Neuronal stem cell (in vitro differentiated cells): ENCODE measurements around the gene C4orf36.

Source experiments
- DNase-seq: peaks from one replicate; pipeline ENCODE4 v3.0.0-alpha.2; 2013; ENCODE audit warnings: low spot score
- H2AFZ ChIP-seq: one replicate; pipeline ENCODE4 v1.6.1; 2013; ENCODE audit warnings: mild to moderate bottlenecking, low read length, inconsistent platforms
- H2AK5ac ChIP-seq: 2 replicates; pipeline ENCODE4 v1.6.1; 2013; ENCODE audit warnings: low read depth, mild to moderate bottlenecking, inconsistent platforms, low read length, moderate library complexity, mixed read lengths
- H2BK120ac ChIP-seq: 2 replicates; pipeline ENCODE4 v1.6.1; 2013; ENCODE audit warnings: low read depth, mild to moderate bottlenecking, inconsistent platforms, low read length, moderate library complexity, mixed read lengths
- H2BK12ac ChIP-seq: one replicate; pipeline ENCODE4 v1.6.1; 2013; ENCODE audit warnings: low read length, inconsistent platforms
- H2BK15ac ChIP-seq: 2 replicates; pipeline ENCODE4 v1.6.1; 2013; ENCODE audit warnings: mild to moderate bottlenecking, low read length, inconsistent platforms, mixed read lengths
- H2BK5ac ChIP-seq: one replicate; pipeline ENCODE4 v1.6.1; 2013; ENCODE audit warnings: inconsistent platforms, mild to moderate bottlenecking, low read length, moderate library complexity
- H3K14ac ChIP-seq: one replicate; pipeline ENCODE4 v1.6.1; 2013; ENCODE audit warnings: low read length, inconsistent platforms
- H3K18ac ChIP-seq: 2 replicates; pipeline ENCODE4 v1.6.1; 2013; ENCODE audit warnings: low read length, inconsistent platforms
- H3K23ac ChIP-seq: 2 replicates; pipeline ENCODE4 v1.6.1; 2013; ENCODE audit warnings: low read depth, mild to moderate bottlenecking, mixed read lengths, low read length, inconsistent platforms; ENCODE audit not compliant: poor library complexity
- H3K27ac ChIP-seq: replicated peaks from 3 replicates; pipeline ENCODE4 v1.5.1; 2013; ENCODE audit warnings: low read length, inconsistent platforms
- H3K27me3 ChIP-seq, 3 experiments: 2 replicates each; pipeline ENCODE4 v1.6.1; 2013; ENCODE audit warnings: low read length in 3 of 3, mild to moderate bottlenecking in 2 of 3, inconsistent platforms in 1 of 3, low read depth in 1 of 3, mixed read lengths in 1 of 3, moderate library complexity in 1 of 3; ENCODE audit not compliant: control insufficient read depth in 3 of 3, insufficient read depth in 3 of 3
- H3K36me3 ChIP-seq, 2 donors: replicated peaks in 1 of 2; 2 replicates each; pipeline ENCODE4 v1.6.1; 2013; ENCODE audit warnings: low read length in 2 of 2; ENCODE audit not compliant: control insufficient read depth in 2 of 2, insufficient read depth in 2 of 2
- H3K4ac ChIP-seq: 2 replicates; pipeline ENCODE4 v1.6.1; 2013; ENCODE audit warnings: inconsistent platforms, mild to moderate bottlenecking, low read length, moderate library complexity
- H3K4me1 ChIP-seq, 2 donors: 1 replicate in 1 of 2; 2 replicates in 1 of 2; pipeline ENCODE4 v1.6.1; 2013; ENCODE audit warnings: low read length in 2 of 2, low read depth in 1 of 2; ENCODE audit not compliant: control insufficient read depth in 2 of 2, insufficient read depth in 1 of 2
- H3K4me2 ChIP-seq: one replicate; pipeline ENCODE4 v1.6.1; 2013; ENCODE audit warnings: mild to moderate bottlenecking, low read length, inconsistent platforms; ENCODE audit not compliant: insufficient read depth, poor library complexity, severe bottlenecking
- H3K4me3 ChIP-seq, 2 donors: 2 replicates each; pipeline ENCODE4 v1.5.1; 2013; ENCODE audit warnings: low read length in 2 of 2, mild to moderate bottlenecking in 2 of 2, inconsistent platforms in 1 of 2, moderate library complexity in 1 of 2
- H3K79me1 ChIP-seq: one replicate; pipeline ENCODE4 v1.6.1; 2013; ENCODE audit warnings: low read depth, mild to moderate bottlenecking, inconsistent platforms, low read length, moderate library complexity
- H3K9ac ChIP-seq: one replicate; pipeline ENCODE4 v1.6.1; 2013; ENCODE audit warnings: mild to moderate bottlenecking, low read depth, low read length, inconsistent platforms; ENCODE audit not compliant: poor library complexity
- H3K9me3 ChIP-seq, 2 donors: replicated peaks in 1 of 2; 2 replicates each; pipeline versions ENCODE3 to v1.6.1; 2013; ENCODE audit warnings: low read length in 2 of 2, mild to moderate bottlenecking in 2 of 2, inconsistent platforms in 1 of 2, low read depth in 1 of 2, mixed read lengths in 1 of 2, moderate library complexity in 1 of 2; ENCODE audit not compliant: control insufficient read depth in 2 of 2, insufficient read depth in 1 of 2
- H4K8ac ChIP-seq: one replicate; pipeline ENCODE4 v1.6.1; 2013; ENCODE audit warnings: low read depth, mild to moderate bottlenecking, inconsistent platforms, low read length, moderate library complexity
- H4K91ac ChIP-seq: one replicate; pipeline ENCODE4 v1.6.1; 2013; ENCODE audit warnings: low read length, low read depth, mild to moderate bottlenecking, inconsistent platforms; ENCODE audit not compliant: poor library complexity
- WGBS, 2 donors: extraction: QIAGEN DNeasy Blood & Tissue Kit; methylation state at CpG; one replicate each; pipeline ENCODE4 v1.1.7; 2013; ENCODE audit warnings: missing lambda C conversion rate in 2 of 2, mixed read lengths in 1 of 2; ENCODE audit not compliant: insufficient read length in 2 of 2, insufficient replicate concordance in 1 of 2; ENCODE audit errors: extremely low coverage in 2 of 2; 5-methylcytosine and 5-hydroxymethylcytosine counted together

C4orf36 gene

GRCh38 chr4:86910820-86911684 lies 18.8 kb upstream of the C4orf36 start:
- no peak overlapping the region for H3K4me3 ChIP-seq
- no peak overlapping the region for H4K8ac ChIP-seq
- H3K79me1 ChIP-seq = no peaks in the 10 kb centered on the region
- no peak overlapping the region for H2AFZ ChIP-seq
- H2AK5ac ChIP-seq = no peak overlapping the region
- no CpG with 5 or more reads among the region's 7 CpGs for WGBS, 2 donors
- no peak overlapping the region for H3K23ac ChIP-seq
- no peak overlapping the region for H4K91ac ChIP-seq
- no peak overlapping the region for H2BK15ac ChIP-seq
- H3K4me2 ChIP-seq = no peak overlapping the region
- H3K27me3 ChIP-seq = no peaks in the 10 kb centered on the region
- H2BK5ac ChIP-seq = no peak overlapping the region
- DNase-seq = no peak
- no peaks in the 10 kb centered on the region for H3K36me3 ChIP-seq
- H3K27ac ChIP-seq = no peak overlapping the region
- H3K9me3 ChIP-seq = no peaks in the 10 kb centered on the region
- no peak overlapping the region for H3K9ac ChIP-seq
- no peak overlapping the region for H3K4ac ChIP-seq
- H3K14ac ChIP-seq = no peak overlapping the region
- H3K18ac ChIP-seq = no peak overlapping the region
- H2BK12ac ChIP-seq = no peak overlapping the region
- no peak overlapping the region for H2BK120ac ChIP-seq
- H3K4me1 ChIP-seq = no peaks in the 10 kb centered on the region

GRCh38 chr4:86910369-86910768 lies 18.1 kb upstream of the C4orf36 start:
- H2BK120ac ChIP-seq = no peak overlapping the region
- H3K4me2 ChIP-seq = no peak overlapping the region
- no peak overlapping the region for H2BK15ac ChIP-seq
- no peak overlapping the region for H2BK12ac ChIP-seq
- no peak overlapping the region for H3K4me3 ChIP-seq
- no peak overlapping the region for H2BK5ac ChIP-seq
- H3K18ac ChIP-seq = no peak overlapping the region
- no peak overlapping the region for H3K27ac ChIP-seq
- H3K23ac ChIP-seq = no peak overlapping the region
- no CpG with 5 or more reads among the region's 5 CpGs for WGBS, 2 donors
- H3K4me1 ChIP-seq = no peaks in the 10 kb centered on the region
- no peak overlapping the region for H3K4ac ChIP-seq
- no peak overlapping the region for H3K9ac ChIP-seq
- no peak overlapping the region for H4K8ac ChIP-seq
- no peaks in the 10 kb centered on the region for H3K36me3 ChIP-seq
- no peak overlapping the region for H2AK5ac ChIP-seq
- no peaks in the 10 kb centered on the region for H3K79me1 ChIP-seq
- H4K91ac ChIP-seq = no peak overlapping the region
- no peak overlapping the region for H2AFZ ChIP-seq
- no peaks in the 10 kb centered on the region for H3K27me3 ChIP-seq
- no peaks in the 10 kb centered on the region for H3K9me3 ChIP-seq
- DNase-seq = no peak
- H3K14ac ChIP-seq = no peak overlapping the region

GRCh38 chr4:86909546-86910295 lies 17.5 kb upstream of the C4orf36 start:
- Histone ChIP-seq H3K23ac (no peak overlapping the region), H4K91ac (no peak overlapping the region), H3K9ac (no peak overlapping the region), H2BK120ac (no peak overlapping the region), H3K4me2 (no peak overlapping the region), H2BK5ac (no peak overlapping the region), H3K18ac (no peak overlapping the region), H2BK15ac (no peak overlapping the region), H3K4ac (no peak overlapping the region), H3K79me1 (no peaks in the 10 kb centered on the region), H2AFZ (no peak overlapping the region), H4K8ac (no peak overlapping the region), H3K27ac (no peak overlapping the region), H2BK12ac (no peak overlapping the region), H3K9me3 (no peaks in the 10 kb centered on the region), H2AK5ac (no peak overlapping the region), H3K36me3 (no peaks in the 10 kb centered on the region), H3K4me1 (no peaks in the 10 kb centered on the region), H3K14ac (no peak overlapping the region), H3K27me3 (no peaks in the 10 kb centered on the region), H3K4me3 (no peak overlapping the region)
- DNase-seq = no peak
- WGBS, 2 donors = no CpG with 5 or more reads among the region's 8 CpGs

GRCh38 chr4:86908251-86908657 lies 16.0 kb upstream of the C4orf36 start:
- H3K14ac ChIP-seq = no peak overlapping the region
- no peak overlapping the region for H2AFZ ChIP-seq
- H3K27ac ChIP-seq = no peak overlapping the region
- no peak overlapping the region for H2BK15ac ChIP-seq
- no peak for DNase-seq
- H3K79me1 ChIP-seq = no peaks in the 10 kb centered on the region
- no peak overlapping the region for H2BK120ac ChIP-seq
- H2BK12ac ChIP-seq = no peak overlapping the region
- H4K91ac ChIP-seq = no peak overlapping the region
- no peaks in the 10 kb centered on the region for H3K36me3 ChIP-seq
- H2AK5ac ChIP-seq = no peak overlapping the region
- no peak overlapping the region for H3K4me2 ChIP-seq
- H3K9ac ChIP-seq = no peak overlapping the region
- no CpG with 5 or more reads among the region's 2 CpGs for WGBS, 2 donors
- no peak overlapping the region for H3K4ac ChIP-seq
- no peak overlapping the region for H4K8ac ChIP-seq
- H3K23ac ChIP-seq = no peak overlapping the region
- H3K4me1 ChIP-seq = no peaks in the 10 kb centered on the region
- H2BK5ac ChIP-seq = no peak overlapping the region
- no peak overlapping the region for H3K4me3 ChIP-seq
- H3K9me3 ChIP-seq = no peaks in the 10 kb centered on the region
- H3K27me3 ChIP-seq = no peaks in the 10 kb centered on the region
- no peak overlapping the region for H3K18ac ChIP-seq
